GM23338 (cell line): ENCODE results near the gene LDB3. TPM values are rescaled to one million over a fixed set of nuclear protein-coding genes. Genes with fewer than 3 reads are reported as not detected.

Experiments
- ATAC-seq: fragments of 200-7000 bp; cut with Tn5 transposase; 3 replicates; pipeline ENCODE4 v1.9.1; 2020
- DNase-seq: peaks from one replicate; pipeline ENCODE4 v3.0.0-alpha.2; 2015; ENCODE audit warnings: low spot score
- H2AFZ ChIP-seq: fragments of 200-600 bp; sonication (generic); 2 replicates; pipeline ENCODE4 v1.8.0; 2016; ENCODE audit warnings: antibody characterized with exemption, mild to moderate bottlenecking, moderate library complexity
- H3F3A ChIP-seq: fragments of 200-600 bp; sonication (generic); replicated peaks from 2 replicates; pipeline ENCODE4 v1.8.0; 2017; ENCODE audit warnings: antibody characterized with exemption, mixed run types, low read depth
- H3K27ac ChIP-seq: fragments of 200-600 bp; sonication (generic); 2 replicates; pipeline ENCODE4 v1.6.1; 2016; ENCODE audit warnings: low read depth
- H3K27me3 ChIP-seq: fragments of 200-600 bp; sonication (generic); 2 replicates; pipeline ENCODE4 v1.8.0; 2016; ENCODE audit warnings: mild to moderate bottlenecking, mixed run types, moderate library complexity; ENCODE audit not compliant: insufficient read depth
- H3K36me3 ChIP-seq: fragments of 200-600 bp; sonication (generic); 2 replicates; pipeline ENCODE4 v1.8.0; 2016; ENCODE audit warnings: mild to moderate bottlenecking; ENCODE audit not compliant: insufficient read depth
- H3K4me1 ChIP-seq: fragments of 200-600 bp; sonication (generic); 2 replicates; pipeline ENCODE4 v1.8.0; 2016; ENCODE audit warnings: mild to moderate bottlenecking, moderate library complexity; ENCODE audit not compliant: insufficient read depth
- H3K4me2 ChIP-seq: fragments of 200-600 bp; sonication (generic); 2 replicates; pipeline ENCODE4 v1.7.1; 2017; ENCODE audit warnings: mixed run types
- H3K4me3 ChIP-seq: fragments of 200-600 bp; sonication (generic); 2 replicates; pipeline ENCODE4 v1.6.1; 2016; ENCODE audit warnings: mixed run types
- H3K79me2 ChIP-seq: fragments of 200-600 bp; sonication (generic); replicated peaks from 2 replicates; pipeline ENCODE4 v1.8.0; 2017; ENCODE audit warnings: mild to moderate bottlenecking; ENCODE audit not compliant: insufficient read depth
- H3K9me2 ChIP-seq: fragments of 200-600 bp; sonication (generic); 2 replicates; pipeline ENCODE4 v1.8.0; 2017; ENCODE audit not compliant: insufficient read depth
- H4K20me1 ChIP-seq: fragments of 200-600 bp; sonication (generic); replicated peaks from 2 replicates; pipeline ENCODE4 v1.8.0; 2017; ENCODE audit warnings: mild to moderate bottlenecking; ENCODE audit not compliant: insufficient read depth
- H3K27ac Mint-ChIP-seq: 2 replicates; pipeline ENCODE4 v1.8.0; 2020; ENCODE audit warnings: inconsistent platforms, mild to moderate bottlenecking, moderate library complexity, mixed read lengths
- H3K27me3 Mint-ChIP-seq: 3 replicates; pipeline ENCODE4 v1.8.0; 2022; ENCODE audit warnings: low read depth, mild to moderate bottlenecking, moderate library complexity, mixed read lengths, inconsistent platforms; ENCODE audit not compliant: insufficient read depth, poor library complexity
- H3K36me3 Mint-ChIP-seq: 3 replicates; pipeline ENCODE4 v1.8.0; 2021; ENCODE audit warnings: low read depth, mild to moderate bottlenecking, inconsistent platforms, moderate library complexity, mixed read lengths
- H3K4me1 Mint-ChIP-seq: 3 replicates; pipeline ENCODE4 v1.8.0; 2020; ENCODE audit warnings: mild to moderate bottlenecking, inconsistent platforms, mixed read lengths
- H3K4me3 Mint-ChIP-seq: 3 replicates; pipeline ENCODE4 v1.8.0; 2021; ENCODE audit warnings: moderate library complexity, mild to moderate bottlenecking, inconsistent platforms, mixed read lengths
- H3K9me3 Mint-ChIP-seq: 3 replicates; pipeline ENCODE4 v1.8.0; 2020; ENCODE audit warnings: moderate library complexity, mild to moderate bottlenecking, inconsistent platforms, mixed read lengths
- CTCF ChIP-seq, 2 experiments: fragments of 200-600 bp in 1 of 2; sonication (generic) in 1 of 2; conservative IDR thresholded peaks; 2 replicates each; pipeline versions ENCODE4 v1.5.1 to v1.6.1; 2016 to 2017; ENCODE audit warnings: antibody characterized with exemption in 2 of 2, low read depth in 2 of 2, mild to moderate bottlenecking in 2 of 2, moderate library complexity in 1 of 2
- EZH2 ChIP-seq: fragments of 200-600 bp; sonication (generic); IDR thresholded peaks from one replicate; pipeline ENCODE4 v1.8.0; 2017; ENCODE audit warnings: antibody characterized with exemption, mild to moderate bottlenecking, low read depth; ENCODE audit not compliant: unreplicated experiment
- EZH2phosphoT487 ChIP-seq: fragments of 200-600 bp; sonication (generic); IDR thresholded peaks from one replicate; pipeline ENCODE4 v1.8.1; 2018; ENCODE audit warnings: antibody characterized with exemption; ENCODE audit not compliant: unreplicated experiment
- JUNB ChIP-seq: IDR thresholded peaks from one replicate; pipeline ENCODE4 v1.6.1; 2016; ENCODE audit warnings: antibody characterized with exemption; ENCODE audit not compliant: unreplicated experiment
- NANOG ChIP-seq: IDR thresholded peaks from 2 replicates; pipeline ENCODE4 v1.6.1; 2016; ENCODE audit warnings: antibody characterized with exemption, borderline replicate concordance
- POLR2AphosphoS5 ChIP-seq: IDR thresholded peaks from 2 replicates; pipeline ENCODE4 v1.6.1; 2016; ENCODE audit warnings: antibody characterized with exemption, low read depth
- REST ChIP-seq: IDR thresholded peaks from one replicate; pipeline ENCODE4 v1.6.1; 2018; ENCODE audit warnings: antibody characterized with exemption; ENCODE audit not compliant: unreplicated experiment
- ZNF462 ChIP-seq: fragments of 250-450 bp; sonication (Bioruptor Pico); IDR thresholded peaks from 2 replicates; pipeline ENCODE4 v1.5.0; 2020; ENCODE audit warnings: mild to moderate bottlenecking, moderate library complexity
- polyA plus RNA-seq: library from polyadenylated mRNA; unstranded; fragments of >200 nt; fragmentation: Nextera tagmentation; extraction: Ambion mirVana; gene quantifications from 2 replicates; pipeline ENCODE4 v1.2.1, GENCODE V29; 2016
- total RNA-seq: library from RNA; depleted of rRNA; stranded (reverse); fragments of >200 nt; shearing (Covaris generic); gene quantifications from 2 replicates; pipeline ENCODE4 v1.2.3, GENCODE V29; 2014

Gene LDB3
- total and polyA plus RNA-seq, 2 experiments from 2014 or later = 0.14 to 0.16 TPM

GRCh38 chr10:86770412-86770960 is 102.2 kb downstream of the LDB3 start (continued):
- no peak for TF ChIP-seq CTCF (conservative IDR thresholded peaks at IDR 0.05; ENCODE audit: low read depth in 2 of 2)
- TF ChIP-seq EZH2 = no peak
- no peak for TF ChIP-seq REST

GRCh38 chr10:86773498-86773897 is 105.2 kb downstream of the LDB3 start:
- peaks cover 41% of the 10 kb centered on the region for H4K20me1 ChIP-seq
- Mint-ChIP-seq H3K4me1 (peaks cover 45% of the 10 kb centered on the region), H3K27ac (no peak overlapping the region), H3K36me3 (peaks cover 4% of the 10 kb centered on the region), H3K27me3 (no peaks in the 10 kb centered on the region), H3K9me3 (no peaks in the 10 kb centered on the region), H3K4me3 (no peak overlapping the region)
- no peak overlapping the region for H3K4me2 ChIP-seq
- no peaks in the 10 kb centered on the region for H3K36me3 ChIP-seq
- H3K4me1 ChIP-seq = peaks cover 39% of the 10 kb centered on the region
- H3K27ac ChIP-seq = no peak overlapping the region
- H3K9me2 ChIP-seq = no peaks in the 10 kb centered on the region
- peaks cover 100% of the 10 kb centered on the region for H3K79me2 ChIP-seq
- H3F3A ChIP-seq = no peaks in the 10 kb centered on the region; the same call in 1 of the 2 replicates
- ATAC-seq = no peak
- no peak for DNase-seq
- H3K27me3 ChIP-seq = no peaks in the 10 kb centered on the region
- no peak overlapping the region for H2AFZ ChIP-seq
- no peak overlapping the region for H3K4me3 ChIP-seq
- TF ChIP-seq NANOG (no peak), ZNF462 (CRISPR knock-in tag) (no peak), EZH2phosphoT487 (no peak), JUNB (no peak), REST (no peak), POLR2AphosphoS5 (no peak)
